ENCODE measurements around the gene MS4A4A. TPM values are rescaled to one million over a fixed set of nuclear protein-coding genes. Genes with fewer than 3 reads are reported as not detected.

The MS4A4A gene
- total RNA-seq, 1 donor from 2014 or later, result 7.9 TPM

DNA sequence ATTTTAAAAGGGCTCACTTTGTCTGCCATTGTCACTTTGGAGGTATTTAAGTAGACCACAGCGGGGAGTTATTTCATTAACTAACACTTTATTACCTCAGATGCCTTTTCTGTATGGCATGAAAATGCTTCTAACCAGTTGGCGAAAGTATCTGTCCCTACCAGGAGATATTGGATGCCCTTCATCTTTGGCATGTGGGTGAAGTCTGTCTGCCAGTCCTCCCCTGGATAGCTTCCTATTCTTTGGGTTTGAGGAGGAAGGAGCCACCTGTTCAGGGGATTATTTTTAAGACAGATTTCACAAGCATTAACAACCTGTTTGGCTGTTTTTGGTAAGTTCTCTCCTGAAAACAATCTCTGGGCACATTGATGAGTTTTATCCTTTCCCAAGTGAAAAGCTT lies 63.7 kb downstream of the MS4A4A start:
- H3K9me3 ChIP-seq, result no peaks in the 10 kb centered on the region
- H3K4me1 ChIP-seq, result no peaks in the 10 kb centered on the region
- intact Hi-C loops (cut with DNase I), result no loop called here
- no peaks in the 10 kb centered on the region for H3K27me3 ChIP-seq
- H3K27ac ChIP-seq, result no peak overlapping the region
- no peak for TF ChIP-seq CTCF (IDR thresholded peaks at IDR 0.05)
- H3K4me3 ChIP-seq, result no peak overlapping the region
- DNase-seq (ENCODE audit: low spot score in 2 of 2), result no peak
- H3K36me3 ChIP-seq, result no peaks in the 10 kb centered on the region

DNA sequence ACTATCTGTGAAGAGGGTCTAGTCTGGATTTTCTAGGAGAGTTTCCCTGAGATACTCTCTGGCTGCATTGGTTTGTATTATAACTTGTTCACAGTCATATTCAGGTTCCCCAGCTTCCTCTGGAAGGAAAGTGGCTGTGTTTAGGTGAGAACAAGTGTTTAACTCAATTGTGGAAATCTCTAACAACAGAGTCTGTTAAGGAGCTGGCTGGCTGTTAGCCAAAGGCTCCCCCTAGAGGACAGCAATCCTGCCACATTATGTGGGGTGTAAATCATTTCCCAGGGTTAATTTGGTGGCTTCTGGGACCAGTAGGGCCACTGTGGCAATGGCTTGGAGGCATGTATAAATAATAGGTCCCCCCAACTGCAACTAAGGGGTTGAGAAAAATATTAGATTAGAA lies 65.0 kb downstream of the MS4A4A start:
- TF ChIP-seq CTCF (IDR thresholded peaks at IDR 0.05), result no peak
- H3K27me3 ChIP-seq, result no peaks in the 10 kb centered on the region
- no peaks in the 10 kb centered on the region for H3K36me3 ChIP-seq
- no peaks in the 10 kb centered on the region for H3K4me1 ChIP-seq
- no peak for DNase-seq (ENCODE audit: low spot score in 2 of 2)
- H3K9me3 ChIP-seq, result no peaks in the 10 kb centered on the region
- intact Hi-C loops (cut with DNase I), result no loop called here
- no peak overlapping the region for H3K27ac ChIP-seq
- no peak overlapping the region for H3K4me3 ChIP-seq

GRCh38 chr11:60347084-60347797 lies 66.8 kb downstream of the MS4A4A start:
- Histone ChIP-seq H3K27me3 (no peaks in the 10 kb centered on the region), H3K36me3 (no peaks in the 10 kb centered on the region), H3K4me1 (no peaks in the 10 kb centered on the region), H3K4me3 (no peak overlapping the region), H3K9me3 (no peaks in the 10 kb centered on the region), H3K27ac (no peak overlapping the region)
- intact Hi-C loops (cut with DNase I), result no loop called here
- TF ChIP-seq CTCF (IDR thresholded peaks at IDR 0.05), result no peak
- DNase-seq (ENCODE audit: low spot score in 2 of 2), result no peak

DNA sequence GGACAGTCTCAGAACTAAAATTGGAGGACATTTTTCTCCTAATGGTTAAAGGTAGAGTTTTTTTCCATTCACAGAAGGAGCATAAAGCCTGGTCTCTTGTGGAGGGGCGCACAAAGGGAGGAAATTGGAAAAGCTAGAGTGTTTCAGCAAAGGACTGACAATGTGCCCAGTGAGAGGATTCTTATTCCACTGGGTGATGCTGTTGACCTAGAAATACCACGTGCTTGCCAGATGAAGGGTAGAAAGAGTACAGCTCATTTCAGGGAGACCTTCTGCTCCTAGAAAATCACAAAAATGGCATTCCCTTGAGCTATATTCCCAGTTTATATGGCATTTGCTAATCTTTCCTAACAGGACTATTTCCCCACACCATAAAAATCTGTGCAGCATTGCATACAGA lies 67.7 kb downstream of the MS4A4A start:
- intact Hi-C loops (cut with DNase I), result no loop called here
- Histone ChIP-seq H3K4me3 (no peak overlapping the region), H3K27ac (no peak overlapping the region), H3K36me3 (no peaks in the 10 kb centered on the region), H3K9me3 (no peaks in the 10 kb centered on the region), H3K27me3 (no peaks in the 10 kb centered on the region), H3K4me1 (no peaks in the 10 kb centered on the region)
- no peak for DNase-seq (ENCODE audit: low spot score in 2 of 2)
- no peak for TF ChIP-seq CTCF (IDR thresholded peaks at IDR 0.05)

DNA sequence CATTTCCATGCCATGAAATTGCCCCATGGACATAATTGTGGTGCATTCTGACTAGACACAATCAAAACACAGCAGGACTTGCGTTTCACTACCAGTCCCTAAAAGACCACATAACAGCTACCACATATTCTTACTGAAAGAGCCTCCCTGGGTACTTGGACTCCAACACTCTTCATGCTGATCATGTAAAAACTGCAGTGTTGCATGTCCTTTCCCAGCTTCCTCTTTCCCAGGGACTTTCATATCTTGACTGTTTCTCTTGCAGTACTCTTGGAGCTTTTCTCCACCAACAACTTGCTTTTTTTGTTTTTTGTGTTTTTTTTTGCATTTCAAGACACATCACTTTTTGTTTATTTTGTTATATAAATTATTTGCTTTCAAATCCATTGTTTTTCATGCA lies 69.5 kb downstream of the MS4A4A start:
- H3K36me3 ChIP-seq, result no peaks in the 10 kb centered on the region
- no peaks in the 10 kb centered on the region for H3K27me3 ChIP-seq
- TF ChIP-seq CTCF (IDR thresholded peaks at IDR 0.05), result no peak
- H3K27ac ChIP-seq, result no peak overlapping the region
- no peak overlapping the region for H3K4me3 ChIP-seq
- intact Hi-C loops (cut with DNase I), result no loop called here
- H3K4me1 ChIP-seq, result no peaks in the 10 kb centered on the region
- H3K9me3 ChIP-seq, result no peaks in the 10 kb centered on the region
- DNase-seq (ENCODE audit: low spot score in 2 of 2), result no peak

GRCh38 chr11:60357771-60358170 lies 77.3 kb downstream of the MS4A4A start:
- Histone ChIP-seq H3K4me3 (no peak overlapping the region), H3K27me3 (no peaks in the 10 kb centered on the region), H3K9me3 (no peaks in the 10 kb centered on the region), H3K4me1 (no peaks in the 10 kb centered on the region), H3K27ac (no peak overlapping the region), H3K36me3 (no peaks in the 10 kb centered on the region)
- intact Hi-C loops (cut with DNase I), result loop anchor here (2.0 kb wide), 1 partner anchor 19 kb away; no protein-coding TSS in a partner anchor
- TF ChIP-seq CTCF (IDR thresholded peaks at IDR 0.05), result no peak
- no peak for DNase-seq (ENCODE audit: low spot score in 2 of 2)

Measured in ascending aorta (tissue), 2 donors.